ENCODE data around the gene SLC15A5.

The SLC15A5 gene

DNA sequence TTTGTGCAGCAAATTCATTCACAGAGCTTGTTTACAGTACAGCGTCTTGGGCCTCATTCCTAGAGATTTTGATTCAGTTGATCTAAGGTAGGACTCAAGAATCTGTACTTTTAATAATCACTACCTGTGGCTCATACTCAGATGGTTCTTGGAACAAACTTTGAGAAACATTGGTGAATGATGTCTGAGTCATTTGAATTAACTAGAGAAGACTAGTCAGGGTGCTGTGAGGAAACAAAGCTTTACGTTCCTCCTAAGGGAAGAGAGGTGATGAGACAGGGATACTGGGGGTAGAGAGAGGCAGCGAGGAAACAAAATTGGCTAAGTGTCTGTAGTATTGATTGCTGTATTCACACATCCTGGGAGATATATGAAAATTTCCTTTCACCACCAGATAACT, 109.4 kb downstream of the SLC15A5 start:
- H3K4me3 ChIP-seq (ENCODE audit: low read depth, low read length) = no peak overlapping the region
- TF ChIP-seq, protein P1, sequence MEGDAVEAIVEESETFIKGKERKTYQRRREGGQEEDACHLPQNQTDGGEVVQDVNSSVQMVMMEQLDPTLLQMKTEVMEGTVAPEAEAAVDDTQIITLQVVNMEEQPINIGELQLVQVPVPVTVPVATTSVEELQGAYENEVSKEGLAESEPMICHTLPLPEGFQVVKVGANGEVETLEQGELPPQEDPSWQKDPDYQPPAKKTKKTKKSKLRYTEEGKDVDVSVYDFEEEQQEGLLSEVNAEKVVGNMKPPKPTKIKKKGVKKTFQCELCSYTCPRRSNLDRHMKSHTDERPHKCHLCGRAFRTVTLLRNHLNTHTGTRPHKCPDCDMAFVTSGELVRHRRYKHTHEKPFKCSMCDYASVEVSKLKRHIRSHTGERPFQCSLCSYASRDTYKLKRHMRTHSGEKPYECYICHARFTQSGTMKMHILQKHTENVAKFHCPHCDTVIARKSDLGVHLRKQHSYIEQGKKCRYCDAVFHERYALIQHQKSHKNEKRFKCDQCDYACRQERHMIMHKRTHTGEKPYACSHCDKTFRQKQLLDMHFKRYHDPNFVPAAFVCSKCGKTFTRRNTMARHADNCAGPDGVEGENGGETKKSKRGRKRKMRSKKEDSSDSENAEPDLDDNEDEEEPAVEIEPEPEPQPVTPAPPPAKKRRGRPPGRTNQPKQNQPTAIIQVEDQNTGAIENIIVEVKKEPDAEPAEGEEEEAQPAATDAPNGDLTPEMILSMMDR (IDR thresholded peaks at IDR 0.05; ENCODE audit: borderline replicate concordance, insufficient read depth, low read depth, low read length) = no peak

DNA sequence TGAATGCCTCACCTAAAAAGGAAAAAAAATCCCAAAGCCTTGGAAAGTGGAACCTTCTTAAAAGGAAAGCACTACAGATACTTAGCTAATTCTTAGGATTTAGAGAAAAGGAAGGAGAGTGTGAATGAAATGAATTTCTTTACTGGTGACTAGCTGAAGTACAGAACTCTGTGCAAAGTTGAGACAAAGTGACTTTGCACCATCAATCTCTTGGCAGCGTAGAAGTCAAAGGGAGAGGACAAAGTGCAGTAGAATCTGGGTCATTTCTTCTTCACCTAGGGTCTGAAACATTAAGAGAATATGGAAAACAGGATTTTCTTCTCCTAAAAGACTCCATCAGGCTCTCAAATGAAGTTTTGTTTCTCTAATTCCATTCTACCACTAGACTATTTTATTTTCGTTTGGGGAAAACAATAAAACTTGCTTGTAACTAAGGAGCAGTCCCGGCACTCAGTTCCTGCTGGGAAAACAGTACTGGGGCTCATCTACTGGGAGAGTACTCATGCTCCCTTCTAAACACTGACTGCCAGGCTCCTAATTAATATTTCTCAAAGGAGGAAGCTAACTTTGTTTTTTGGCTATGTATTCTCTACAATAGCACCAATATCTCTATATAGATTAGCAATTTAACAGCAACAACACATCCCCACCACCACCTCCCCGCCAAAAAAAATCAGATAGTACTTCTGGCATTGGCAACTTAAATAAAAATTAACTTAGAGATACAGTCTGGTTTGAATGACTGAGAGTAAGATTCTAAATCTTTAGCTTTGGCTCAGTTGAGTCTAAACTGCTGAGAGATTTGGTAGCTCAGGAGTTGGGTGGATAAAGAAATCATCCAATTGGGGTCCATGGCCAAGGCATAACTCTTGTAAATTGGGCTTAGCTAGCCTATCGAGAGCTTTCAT, 110.7 kb downstream of the SLC15A5 start:
- H3K4me3 ChIP-seq (ENCODE audit: low read depth, low read length) = no peak overlapping the region
- TF ChIP-seq, protein P1 (IDR thresholded peaks at IDR 0.05; ENCODE audit: borderline replicate concordance, insufficient read depth, low read depth, low read length) = no peak

DNA sequence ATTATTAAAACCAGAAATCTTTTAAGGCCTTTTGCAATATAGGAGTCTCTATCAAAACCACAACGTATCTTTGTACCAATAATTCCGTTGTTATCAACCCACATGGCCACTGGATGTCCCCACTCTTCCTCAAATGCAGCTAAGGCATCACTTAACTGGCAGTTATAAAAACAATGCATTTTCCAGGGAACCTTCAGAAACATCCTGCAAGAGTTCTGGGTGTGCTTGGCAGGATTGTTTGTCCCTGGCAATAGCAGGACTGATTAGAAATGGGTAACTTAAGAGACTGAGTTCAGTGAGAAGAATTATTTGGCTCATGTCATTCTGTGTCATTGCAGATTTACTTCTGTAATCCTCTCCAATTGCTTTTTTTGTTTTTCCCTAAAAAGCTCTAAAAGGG, 112.0 kb downstream of the SLC15A5 start:
- H3K4me3 ChIP-seq (ENCODE audit: low read depth, low read length) = no peak overlapping the region
- TF ChIP-seq, protein P1 (IDR thresholded peaks at IDR 0.05; ENCODE audit: borderline replicate concordance, insufficient read depth, low read depth, low read length) = no peak

DNA sequence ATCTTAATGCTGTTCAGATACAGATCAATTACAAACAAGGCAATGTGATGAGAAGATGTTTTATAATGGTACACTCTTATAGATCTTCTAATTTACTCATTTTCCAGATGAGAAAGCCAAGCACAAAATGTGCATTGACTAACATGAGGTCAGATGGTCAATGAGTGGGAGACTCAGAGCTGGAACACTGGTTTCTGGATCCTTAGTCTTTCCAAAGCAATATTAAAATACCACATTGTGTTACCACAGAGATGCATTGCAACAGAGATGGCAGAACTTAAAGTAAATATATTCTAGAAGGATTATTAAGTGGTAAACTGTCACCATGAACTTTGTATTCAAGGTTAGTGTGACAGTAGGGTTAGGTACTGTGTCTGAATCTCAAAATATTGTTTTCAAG, 113.6 kb downstream of the SLC15A5 start:
- TF ChIP-seq, protein P1 (IDR thresholded peaks at IDR 0.05; ENCODE audit: borderline replicate concordance, insufficient read depth, low read depth, low read length) = no peak
- no peak overlapping the region for H3K4me3 ChIP-seq (ENCODE audit: low read depth, low read length)

DNA sequence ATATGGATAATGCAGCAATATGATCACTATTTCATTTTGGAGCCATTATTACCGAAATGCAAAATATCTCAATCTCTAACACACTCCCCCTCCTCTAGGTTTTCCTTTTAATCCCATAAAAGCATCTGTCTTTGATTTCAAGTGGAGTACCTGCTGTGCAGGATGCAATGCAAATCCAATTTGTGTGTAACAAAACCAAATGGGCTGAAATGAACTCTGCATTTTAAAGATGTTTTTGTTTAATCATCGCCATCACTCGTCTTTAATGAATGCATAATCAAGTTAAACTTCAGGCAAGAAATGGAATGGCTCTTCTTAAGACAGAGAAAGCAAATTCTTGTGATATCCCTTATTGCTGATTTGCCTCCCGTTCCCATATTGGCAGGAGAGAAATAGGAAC, 114.3 kb downstream of the SLC15A5 start:
- no peak overlapping the region for H3K4me3 ChIP-seq (ENCODE audit: low read depth, low read length)
- TF ChIP-seq, protein P1 (IDR thresholded peaks at IDR 0.05; ENCODE audit: borderline replicate concordance, insufficient read depth, low read depth, low read length) = no peak

DNA sequence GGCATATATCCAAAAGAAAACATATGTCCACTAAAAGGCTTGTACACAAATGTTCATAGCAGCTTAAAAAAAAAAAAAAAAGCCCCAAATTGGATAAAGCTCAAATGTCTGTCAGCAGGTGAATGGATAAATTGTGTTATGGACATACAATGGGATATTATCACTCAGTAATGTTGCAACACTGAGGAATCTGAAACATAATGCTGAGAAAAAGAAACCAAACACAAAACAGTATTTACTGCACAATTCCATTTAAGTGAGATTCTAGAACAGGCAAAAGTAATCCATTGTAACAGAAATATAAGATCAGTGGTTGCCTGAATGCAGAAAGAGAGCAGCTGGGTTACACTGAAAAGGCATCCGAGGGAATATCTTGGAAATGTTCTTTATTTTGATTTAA, 117.9 kb downstream of the SLC15A5 start:
- TF ChIP-seq, protein P1 (IDR thresholded peaks at IDR 0.05; ENCODE audit: borderline replicate concordance, insufficient read depth, low read depth, low read length) = no peak
- H3K4me3 ChIP-seq (ENCODE audit: low read depth, low read length) = no peak overlapping the region

DNA sequence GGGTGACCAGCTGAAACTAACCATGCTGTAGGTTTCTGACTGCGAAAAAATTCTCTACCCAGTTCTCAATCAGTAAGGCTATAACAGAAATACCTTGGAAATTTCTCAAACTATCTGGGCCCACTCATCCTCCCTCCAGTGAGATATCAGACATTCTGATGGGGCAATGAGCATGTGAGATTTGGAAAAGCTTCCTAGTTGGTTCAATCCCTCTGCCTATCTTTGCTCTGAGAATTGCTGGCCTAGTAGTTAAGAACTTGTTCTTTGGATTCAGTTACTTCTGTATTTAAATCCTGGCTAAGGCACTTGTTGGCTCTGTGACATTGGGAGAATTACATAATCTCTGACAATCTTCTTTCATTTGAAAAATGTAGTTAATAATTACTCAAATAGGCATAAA, 119.4 kb downstream of the SLC15A5 start:
- TF ChIP-seq, protein P1 (IDR thresholded peaks at IDR 0.05; ENCODE audit: borderline replicate concordance, insufficient read depth, low read depth, low read length) = no peak
- H3K4me3 ChIP-seq (ENCODE audit: low read depth, low read length) = no peak overlapping the region
